ENCODE measurements around the gene MOB2. TPM values are rescaled to one million over a fixed set of nuclear protein-coding genes. Genes with fewer than 3 reads are reported as not detected.

Gene MOB2
- total RNA-seq, 1 experiment from 2014 or later: 22.7 TPM

DNA sequence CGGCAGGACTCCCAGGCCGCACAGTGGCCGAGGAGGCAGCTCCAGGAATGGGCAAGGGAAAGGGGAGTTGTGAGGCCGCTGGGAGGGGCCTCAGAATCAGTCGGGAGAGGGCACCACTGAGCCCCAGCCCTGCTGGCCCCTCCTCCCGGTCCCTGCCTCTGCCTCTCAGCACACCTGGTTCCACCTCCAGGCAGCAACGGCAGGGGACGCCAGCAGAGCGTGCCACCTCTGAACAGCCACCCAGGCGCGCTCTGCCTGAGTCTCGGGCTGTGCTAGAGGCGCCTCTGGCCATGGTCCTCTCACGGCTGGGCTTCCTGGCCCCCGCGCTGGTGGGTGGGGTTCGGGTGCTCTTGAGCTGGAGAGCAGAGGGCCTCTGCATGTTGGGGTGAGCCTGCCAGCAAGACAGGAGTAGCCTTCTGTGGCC, 33.0 kb downstream of the MOB2 start:
- Histone ChIP-seq H4K5ac (ENCODE audit: insufficient read length, low read depth, low read length) (no peak overlapping the region), H3K23ac (ENCODE audit: insufficient read length, low read depth, low read length) (no peak overlapping the region), H3K9ac (ENCODE audit: extremely low read depth, insufficient read length, low read length) (no peak overlapping the region), H3K27ac (ENCODE audit: insufficient read length, low read depth, low read length) (no peak overlapping the region), H3K56ac (ENCODE audit: insufficient read length, low read depth, low read length) (no peak overlapping the region), H2AFZ (ENCODE audit: low read length) (no peak overlapping the region), H3K4ac (ENCODE audit: low read depth, low read length) (no peak overlapping the region), H4K91ac (ENCODE audit: insufficient read length, low read depth, low read length) (no peak overlapping the region), H3K9me3 (ENCODE audit: control insufficient read depth, low read depth, low read length) (no peaks in the 10 kb centered on the region), H3K79me2 (ENCODE audit: insufficient read depth, low read length) (no peaks in the 10 kb centered on the region), H4K8ac (replicated peaks; ENCODE audit: insufficient read length, low read depth, low read length) (no peak overlapping the region), H2BK12ac (ENCODE audit: insufficient read length, low read depth, low read length) (no peak overlapping the region), H4K20me1 (ENCODE audit: control insufficient read depth, insufficient read depth, insufficient read length) (peaks cover 4% of the 10 kb centered on the region), H3K27me3 (ENCODE audit: insufficient read depth, low read length) (no peaks in the 10 kb centered on the region), H3K14ac (ENCODE audit: insufficient read depth, low read length) (no peak overlapping the region), H3K79me1 (ENCODE audit: insufficient read depth, low read depth, low read length, poor library complexity, severe bottlenecking) (no peaks in the 10 kb centered on the region), H3T11ph (ENCODE audit: low read length) (no peak overlapping the region), H2BK20ac (ENCODE audit: low read depth, low read length, poor library complexity, severe bottlenecking) (no peak overlapping the region), H3K23me2 (ENCODE audit: insufficient read length, low read depth, low read length, poor library complexity, severe bottlenecking) (no peaks in the 10 kb centered on the region), H2BK120ac (ENCODE audit: low read depth, low read length, poor library complexity, severe bottlenecking) (no peak overlapping the region), H2BK5ac (ENCODE audit: insufficient read length, low read length) (no peak overlapping the region), H3K4me1 (ENCODE audit: insufficient read depth, low read length) (no peaks in the 10 kb centered on the region), H2BK15ac (ENCODE audit: low read depth, low read length) (no peak overlapping the region), H2AK5ac (ENCODE audit: insufficient read length, low read length) (no peak overlapping the region), H3K18ac (ENCODE audit: insufficient read length, low read depth, low read length) (no peak overlapping the region), H3K4me2 (ENCODE audit: insufficient read depth, insufficient read length, low read length) (no peak overlapping the region)
- H3K27me3 Mint-ChIP-seq (ENCODE audit: low read depth): no peaks in the 10 kb centered on the region
- TF ChIP-seq, protein P1, sequence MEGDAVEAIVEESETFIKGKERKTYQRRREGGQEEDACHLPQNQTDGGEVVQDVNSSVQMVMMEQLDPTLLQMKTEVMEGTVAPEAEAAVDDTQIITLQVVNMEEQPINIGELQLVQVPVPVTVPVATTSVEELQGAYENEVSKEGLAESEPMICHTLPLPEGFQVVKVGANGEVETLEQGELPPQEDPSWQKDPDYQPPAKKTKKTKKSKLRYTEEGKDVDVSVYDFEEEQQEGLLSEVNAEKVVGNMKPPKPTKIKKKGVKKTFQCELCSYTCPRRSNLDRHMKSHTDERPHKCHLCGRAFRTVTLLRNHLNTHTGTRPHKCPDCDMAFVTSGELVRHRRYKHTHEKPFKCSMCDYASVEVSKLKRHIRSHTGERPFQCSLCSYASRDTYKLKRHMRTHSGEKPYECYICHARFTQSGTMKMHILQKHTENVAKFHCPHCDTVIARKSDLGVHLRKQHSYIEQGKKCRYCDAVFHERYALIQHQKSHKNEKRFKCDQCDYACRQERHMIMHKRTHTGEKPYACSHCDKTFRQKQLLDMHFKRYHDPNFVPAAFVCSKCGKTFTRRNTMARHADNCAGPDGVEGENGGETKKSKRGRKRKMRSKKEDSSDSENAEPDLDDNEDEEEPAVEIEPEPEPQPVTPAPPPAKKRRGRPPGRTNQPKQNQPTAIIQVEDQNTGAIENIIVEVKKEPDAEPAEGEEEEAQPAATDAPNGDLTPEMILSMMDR (conservative IDR thresholded peaks at IDR 0.05): peak; percentile 73
- peak; percentile 92 for DNase-seq
- no peaks in the 10 kb centered on the region for H3K9me3 Mint-ChIP-seq
- no CpG with 5 or more reads among the region's 17 CpGs for WGBS (ENCODE audit: extremely low coverage, insufficient read length, low lambda C conversion rate)
- peaks cover 0 to 7% of the 10 kb centered on the region in 2 experiments; a peak in 1 of 4 replicates for H3K4me1 Mint-ChIP-seq
- H3K36me3 Mint-ChIP-seq (ENCODE audit: insufficient read depth in 1 of 3, low read depth in 3 of 3): peaks cover 0 to 6% (median 6%) of the 10 kb centered on the region in 3 experiments; a peak in 3 of 7 replicates
- no peak overlapping the region for H3K27ac Mint-ChIP-seq
- no peak overlapping the region for H3K4me3 Mint-ChIP-seq
